Effector CD4-positive, alpha-beta T cell (primary cell): Measurements from ENCODE around the gene KCNJ4.

ENCODE experiments used
- DNase-seq: peaks from one replicate; pipeline ENCODE4 v3.0.0-alpha.2; 2020

KCNJ4 gene

DNA sequence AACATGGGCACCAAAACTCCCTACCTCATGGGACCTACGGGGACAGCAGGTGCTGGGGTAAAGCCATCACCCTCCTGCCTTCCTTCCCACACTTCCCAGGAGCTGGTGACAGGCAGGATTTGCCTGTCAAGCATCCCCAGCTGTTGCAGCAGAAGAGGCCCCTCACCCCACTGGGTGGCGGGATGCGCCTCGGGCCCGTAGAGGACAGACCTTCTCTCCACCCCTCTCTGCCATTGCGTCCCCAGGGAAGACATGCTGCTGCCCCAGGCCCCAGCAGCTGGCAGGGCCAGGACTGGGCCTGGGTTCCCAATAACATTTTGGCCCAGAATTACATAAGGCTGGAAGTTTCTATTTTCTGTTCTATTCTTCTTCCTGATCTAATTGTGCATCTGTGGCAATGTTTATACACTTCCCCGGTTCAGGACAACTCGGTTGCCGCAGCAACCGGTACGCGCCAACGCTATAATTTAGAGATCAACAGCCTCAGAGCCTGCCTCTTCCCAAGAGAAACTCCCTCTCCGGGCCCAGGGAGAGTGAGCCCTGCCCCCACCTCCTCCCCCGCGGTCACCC is 25.4 kb downstream of the KCNJ4 start:
- DNase-seq, result no peak

DNA sequence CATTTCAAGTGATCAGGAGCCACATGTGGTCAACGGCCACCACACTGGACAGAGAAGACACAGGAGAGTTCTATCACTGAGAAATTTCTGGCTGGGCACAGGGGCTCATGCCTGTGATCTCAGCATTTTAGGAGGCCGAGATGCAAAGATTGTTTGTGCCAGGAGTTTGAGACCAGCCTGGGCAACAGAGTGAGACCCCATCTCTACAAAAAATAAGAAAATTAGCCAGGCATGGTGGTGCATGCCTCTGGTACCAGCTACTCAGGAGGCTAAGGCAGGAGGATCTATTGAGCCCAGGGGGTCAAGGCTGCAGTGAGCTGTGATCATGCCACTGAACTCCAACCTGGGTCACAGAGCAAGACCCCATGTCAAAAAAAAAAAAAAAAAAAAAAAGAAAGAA is 26.3 kb downstream of the KCNJ4 start:
- DNase-seq, result no peak

DNA sequence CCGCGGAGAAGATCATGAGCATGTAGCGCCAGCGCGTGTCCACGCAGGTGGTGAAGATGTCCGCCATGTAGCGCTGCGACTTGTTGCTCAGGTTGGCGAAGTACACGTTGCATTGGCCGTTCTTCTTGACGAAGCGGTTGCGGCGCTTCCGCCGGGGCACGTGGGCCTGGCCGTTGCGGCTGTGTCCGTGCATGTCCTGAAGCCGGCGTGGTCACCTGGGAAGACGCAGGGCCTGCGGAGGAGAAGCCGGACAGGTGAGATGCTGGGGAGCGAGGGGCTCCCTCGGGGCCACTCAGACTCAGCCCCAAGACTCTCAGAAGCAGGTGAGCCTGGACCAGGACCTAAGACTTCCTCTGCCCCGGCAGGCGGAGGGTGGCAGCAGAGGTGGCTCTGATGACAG is 27.1 kb downstream of the KCNJ4 start:
- no peak for DNase-seq

DNA sequence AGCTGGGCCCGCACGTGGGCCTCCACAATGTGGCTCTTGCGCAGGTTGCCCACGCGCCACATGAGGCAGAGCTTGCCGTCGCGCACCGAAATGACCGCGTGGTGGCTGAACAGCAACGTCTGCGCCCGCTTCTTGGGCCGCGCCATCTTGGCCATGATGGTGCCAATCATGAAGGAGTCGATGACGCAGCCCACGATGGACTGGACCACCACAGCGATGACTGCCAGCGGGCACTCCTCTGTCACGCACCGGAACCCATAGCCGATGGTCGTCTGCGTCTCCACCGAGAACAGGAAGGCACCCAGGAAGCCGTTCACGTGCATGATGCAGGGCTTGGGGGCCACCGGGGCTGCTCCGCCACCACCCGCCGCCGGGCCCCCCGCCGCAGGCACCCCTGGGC is 27.5 kb downstream of the KCNJ4 start:
- DNase-seq, result no peak

DNA sequence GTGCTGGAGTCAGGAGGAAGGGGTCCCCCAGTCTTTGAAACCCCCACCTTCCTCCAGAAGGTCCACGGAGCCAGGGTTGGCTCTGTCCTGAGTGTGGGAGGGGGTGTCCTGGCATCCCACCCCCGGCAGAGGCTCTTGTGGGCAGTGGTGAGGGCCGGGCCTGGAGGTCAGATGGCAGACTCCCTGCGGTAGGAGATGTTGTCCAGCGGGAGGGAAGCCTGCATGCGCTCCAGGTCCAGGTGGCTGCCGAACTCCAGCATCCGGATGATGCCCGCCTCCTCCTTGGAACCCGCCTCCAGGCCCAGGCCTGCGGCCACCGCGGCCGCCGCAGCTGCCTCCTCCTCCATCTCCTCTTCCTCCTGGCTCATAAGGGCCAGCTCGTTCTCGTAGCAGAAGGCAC is 28.4 kb downstream of the KCNJ4 start:
- DNase-seq, result no peak

DNA sequence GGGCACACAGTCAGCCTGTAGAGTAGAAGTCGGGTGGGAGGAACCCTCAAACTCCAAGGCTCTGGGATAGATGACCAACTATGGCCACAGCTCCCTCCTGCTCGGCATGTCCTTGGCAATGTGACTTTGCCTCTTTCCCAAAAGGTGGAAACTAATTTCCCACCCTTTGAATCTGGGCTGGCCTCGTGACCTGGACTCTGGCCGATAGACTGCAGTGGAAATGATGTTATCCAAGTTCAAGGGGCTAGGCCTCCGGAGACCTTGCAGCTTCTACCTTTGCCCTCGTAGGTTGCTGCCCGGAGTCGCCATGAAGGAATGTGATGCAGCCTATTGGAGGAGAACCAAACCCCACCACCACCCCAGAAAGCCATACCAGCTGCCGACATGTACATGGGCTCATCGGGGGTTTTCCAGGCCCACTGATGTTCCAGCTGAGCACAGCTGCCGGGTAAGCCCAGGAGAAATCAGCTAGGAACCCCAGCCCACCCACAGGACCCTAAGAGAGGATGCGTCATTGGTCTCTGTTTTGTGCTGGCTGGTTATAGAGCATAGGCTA is 30.4 kb downstream of the KCNJ4 start:
- DNase-seq, result no peak

DNA sequence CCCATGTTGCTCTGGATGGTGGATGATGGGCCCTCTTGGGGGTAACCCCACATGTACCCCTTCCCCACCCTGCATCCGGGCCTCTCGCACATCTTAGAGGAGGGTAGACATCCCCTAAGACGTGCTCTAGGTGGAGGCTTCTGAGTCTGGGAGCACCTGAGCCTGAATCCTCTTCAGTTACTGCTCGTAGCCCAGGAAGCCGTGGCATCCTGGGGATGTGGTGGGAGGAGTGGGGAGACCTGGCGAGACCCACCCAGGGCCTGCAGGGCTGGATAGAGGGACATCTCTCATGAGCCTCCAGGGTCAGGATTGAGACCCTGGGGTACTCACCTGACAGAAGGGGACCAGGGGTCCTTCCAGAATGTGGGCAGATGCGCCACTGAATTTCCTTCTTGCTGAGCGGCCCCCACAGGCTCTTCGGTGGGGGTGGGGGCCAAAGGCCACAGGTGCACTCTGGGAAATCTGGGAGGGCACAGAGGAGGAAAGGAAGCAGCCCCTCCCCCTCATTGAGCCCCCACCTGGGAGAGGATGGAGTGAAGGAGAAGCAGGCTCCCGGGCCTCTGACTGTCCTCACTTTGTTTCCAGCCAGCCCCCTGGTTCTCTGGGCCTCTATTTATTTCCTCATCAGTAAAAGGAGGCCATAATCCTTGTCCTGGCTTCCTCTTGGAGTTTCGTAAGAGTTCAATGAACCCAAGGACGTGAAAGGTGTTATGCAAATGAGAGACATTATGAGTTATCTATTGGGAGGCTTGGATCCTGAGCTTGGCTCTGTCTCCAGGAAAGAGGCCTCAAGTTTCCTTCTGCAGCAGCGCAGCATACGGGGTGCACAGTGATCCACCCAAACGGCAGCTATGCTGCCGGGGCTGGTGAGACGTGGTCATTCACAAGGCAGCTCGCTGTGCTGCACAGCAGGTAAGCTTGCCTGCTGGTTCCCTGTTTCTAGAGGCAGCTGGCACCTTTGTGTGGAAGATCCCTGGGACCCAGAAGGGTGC is 31.2 kb downstream of the KCNJ4 start:
- DNase-seq, result no peak

DNA sequence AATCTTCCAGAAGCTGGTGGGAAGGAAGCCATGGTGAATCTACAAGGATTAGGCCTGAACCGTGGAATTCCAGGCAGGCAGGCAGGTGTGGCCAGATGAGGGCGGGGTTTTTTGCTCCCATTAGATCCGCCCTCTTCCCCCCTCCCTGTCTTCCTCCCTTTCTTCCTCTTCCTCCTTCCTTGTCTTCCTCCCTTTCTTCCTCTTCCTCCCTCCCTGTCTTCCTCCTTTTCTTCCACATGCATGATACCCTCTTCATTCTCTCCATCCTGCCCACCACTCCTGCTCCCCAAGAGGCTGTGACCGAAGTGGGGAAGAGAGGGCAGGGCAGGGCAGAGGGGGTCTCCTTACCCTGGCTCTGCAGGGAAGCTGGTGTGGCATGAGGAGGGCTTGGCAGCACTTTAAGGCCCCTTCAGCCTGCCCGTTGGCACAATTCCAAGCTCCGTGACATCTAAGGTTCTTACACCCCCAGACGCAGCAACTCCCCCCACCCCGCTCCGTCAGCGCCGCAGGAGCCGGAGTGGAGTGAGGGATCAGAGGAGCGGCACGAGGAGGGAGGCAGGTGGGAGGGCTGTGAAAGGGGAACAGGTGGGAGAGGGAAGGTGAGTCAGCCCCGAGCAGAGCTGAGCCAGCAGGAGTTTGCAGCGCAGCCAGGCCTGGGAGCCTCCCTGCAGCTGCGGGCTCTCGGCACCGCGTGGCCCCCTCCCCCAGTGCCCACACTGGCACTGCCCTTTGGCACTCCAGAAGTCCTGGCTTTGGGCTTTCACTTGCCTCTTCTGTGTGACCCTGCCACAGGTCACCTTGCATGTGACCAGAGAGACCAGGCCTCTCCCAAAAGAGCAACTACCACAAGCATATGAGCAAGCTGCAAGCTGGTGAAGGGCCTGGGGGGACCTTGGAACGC is 32.1 kb downstream of the KCNJ4 start:
- DNase-seq, result no peak

DNA sequence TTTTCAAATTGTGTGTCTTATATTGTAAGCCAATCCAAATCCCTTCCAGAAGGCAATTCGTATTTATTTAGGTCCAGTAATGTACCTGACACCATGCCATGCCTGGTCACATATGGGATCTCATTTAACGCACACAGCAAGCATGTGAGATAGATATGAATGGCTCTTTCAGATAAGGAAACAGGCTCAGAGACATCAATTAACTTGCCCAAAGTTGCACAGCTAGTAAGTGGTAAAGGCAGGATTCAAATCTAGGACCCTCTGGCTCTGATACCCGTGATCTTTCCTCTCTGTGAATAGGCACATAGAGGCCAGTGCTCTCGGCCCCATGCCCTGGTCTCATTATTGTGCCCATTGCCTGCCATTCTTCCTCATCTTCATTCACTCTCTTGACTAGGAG is 34.3 kb downstream of the KCNJ4 start:
- DNase-seq, result no peak

DNA sequence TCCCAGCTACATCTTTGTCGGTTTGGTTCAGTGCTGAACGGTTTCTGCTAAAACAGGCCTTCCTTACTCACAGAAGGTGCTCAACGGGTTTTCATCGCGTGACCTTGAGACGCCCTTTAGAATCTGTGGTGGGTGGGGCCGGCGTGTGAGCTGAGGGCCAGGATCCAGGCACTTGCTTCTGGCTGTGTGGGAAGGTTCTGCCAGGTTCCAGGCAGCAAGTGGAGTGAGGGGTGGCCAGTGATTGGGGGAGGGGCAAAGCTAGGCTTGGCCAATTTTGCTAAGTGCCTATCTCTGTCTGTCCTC is 35.2 kb downstream of the KCNJ4 start:
- DNase-seq, result no peak

DNA sequence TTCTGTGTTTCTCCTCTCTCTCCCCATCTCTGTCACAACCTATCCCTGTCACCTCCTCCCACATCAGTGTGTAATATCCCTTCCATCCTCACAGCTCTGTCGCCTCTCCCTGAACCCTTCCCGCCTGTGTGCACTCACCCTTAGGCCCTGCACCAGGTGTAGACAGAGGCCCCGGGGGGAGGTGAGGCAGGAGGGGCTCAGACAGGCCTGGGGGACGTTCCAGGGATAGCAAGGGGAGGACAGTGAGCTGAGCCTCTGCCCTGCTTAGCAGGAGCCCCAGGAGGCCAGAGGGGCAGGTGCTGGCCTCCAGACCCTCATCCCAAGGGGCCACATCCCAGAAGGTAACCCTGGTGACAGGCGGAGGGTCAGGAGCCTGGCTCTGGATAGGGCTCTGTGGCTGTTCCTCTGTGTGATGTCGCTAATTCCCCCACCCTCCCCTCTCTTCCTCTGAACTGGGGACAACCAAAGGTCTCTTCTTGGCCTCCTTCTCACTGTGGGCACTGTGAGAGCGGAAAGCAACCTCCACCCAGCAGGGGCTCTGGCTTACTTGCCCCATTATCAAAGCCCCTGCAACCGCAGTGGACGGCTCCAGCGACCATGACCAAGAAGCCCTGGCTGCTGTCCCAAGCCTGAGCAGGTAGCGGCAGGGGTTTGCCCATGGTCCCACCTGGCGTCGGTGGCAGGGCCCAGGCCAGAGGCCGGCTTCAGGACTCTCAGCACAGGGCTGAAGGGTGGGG is 35.7 kb downstream of the KCNJ4 start:
- DNase-seq, result no peak

DNA sequence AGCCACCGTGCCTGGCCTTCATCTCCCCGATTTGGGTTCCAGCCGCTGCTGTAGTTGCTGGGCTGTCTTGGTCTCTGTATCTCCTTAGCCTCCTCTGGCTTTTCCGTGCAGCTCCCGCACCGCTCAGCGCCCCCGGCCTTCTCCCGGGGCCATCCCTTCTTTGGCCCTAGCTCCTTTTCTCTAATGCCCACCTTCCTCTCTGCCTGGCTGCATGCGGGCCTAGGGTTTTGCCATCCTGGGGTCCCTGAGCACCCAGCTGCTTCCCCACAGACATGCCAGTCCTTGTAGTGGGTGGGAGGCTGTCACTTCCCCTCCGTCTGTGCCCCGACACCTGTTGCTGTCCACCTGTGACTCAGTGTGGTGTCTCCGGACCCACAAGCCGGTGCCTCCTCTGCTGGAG is 36.4 kb downstream of the KCNJ4 start:
- no peak for DNase-seq

DNA sequence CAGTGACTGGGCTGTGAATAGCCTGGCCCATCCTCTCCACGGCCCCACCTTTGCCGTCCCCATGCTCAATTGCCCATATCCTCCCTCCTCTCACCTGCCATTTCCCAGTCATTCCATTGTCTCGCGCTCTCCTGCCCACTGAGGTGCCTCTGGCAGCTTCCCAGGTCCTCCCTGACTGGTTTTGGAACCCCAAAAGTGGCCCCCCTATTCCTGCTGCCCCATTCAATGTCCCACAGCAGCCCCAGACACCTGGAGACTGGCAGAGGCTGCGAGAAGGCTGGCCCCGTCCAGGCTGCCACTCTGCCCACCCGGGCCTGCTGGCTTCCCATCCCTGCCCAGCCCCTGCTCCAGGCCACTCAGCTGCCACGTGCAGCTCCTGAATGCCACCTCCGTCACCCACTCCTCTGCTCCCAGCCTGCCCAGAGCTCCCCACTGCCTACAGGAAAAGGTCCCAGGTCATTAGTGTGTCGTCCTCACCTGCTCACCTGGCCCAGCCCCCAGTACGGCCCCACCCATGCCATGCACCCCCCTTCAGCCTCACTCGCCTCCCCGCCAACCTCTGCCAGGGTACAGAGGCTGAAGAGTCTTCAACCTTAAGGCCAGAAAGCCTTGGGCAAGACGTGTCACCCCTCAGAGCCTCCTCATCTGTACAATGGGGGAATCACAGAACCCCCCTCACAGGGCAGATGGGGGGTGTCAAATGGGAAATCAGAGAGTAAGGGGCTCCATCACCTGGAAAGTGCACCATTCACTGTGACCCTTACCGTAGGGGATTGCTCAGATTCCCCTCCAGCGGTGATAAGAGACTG is 37.5 kb downstream of the KCNJ4 start:
- no peak for DNase-seq

DNA sequence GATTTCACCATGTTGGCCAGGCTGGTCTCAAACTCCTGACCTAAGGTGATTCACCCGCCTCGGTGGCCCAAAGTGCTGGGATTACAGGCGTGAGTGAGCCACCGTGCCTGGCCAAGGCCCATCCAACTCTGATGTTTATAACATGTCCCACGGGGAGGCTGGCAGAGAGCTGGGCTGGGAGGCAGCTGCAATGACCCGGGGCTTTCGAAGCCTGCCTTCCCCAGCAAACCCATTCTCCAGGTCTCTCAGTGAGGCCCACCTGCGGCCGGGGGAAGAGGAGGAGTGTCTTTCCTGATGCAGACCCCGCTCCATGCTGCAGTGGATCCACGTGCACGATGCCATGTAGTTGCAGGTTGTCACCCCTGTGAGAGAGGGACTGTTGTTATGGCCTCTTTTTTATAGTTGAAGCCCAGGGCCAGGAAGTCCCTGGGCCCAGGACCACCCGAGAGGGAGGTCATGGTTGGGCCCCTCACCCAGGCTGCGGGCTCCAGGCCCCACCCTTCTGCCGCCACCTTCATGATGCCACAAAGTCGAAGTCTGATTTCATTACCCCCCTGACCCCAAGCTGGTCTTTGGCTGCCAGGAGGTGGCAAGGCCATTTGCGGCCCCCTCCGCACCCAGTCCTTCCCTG is 38.3 kb downstream of the KCNJ4 start:
- DNase-seq, result no peak

DNA sequence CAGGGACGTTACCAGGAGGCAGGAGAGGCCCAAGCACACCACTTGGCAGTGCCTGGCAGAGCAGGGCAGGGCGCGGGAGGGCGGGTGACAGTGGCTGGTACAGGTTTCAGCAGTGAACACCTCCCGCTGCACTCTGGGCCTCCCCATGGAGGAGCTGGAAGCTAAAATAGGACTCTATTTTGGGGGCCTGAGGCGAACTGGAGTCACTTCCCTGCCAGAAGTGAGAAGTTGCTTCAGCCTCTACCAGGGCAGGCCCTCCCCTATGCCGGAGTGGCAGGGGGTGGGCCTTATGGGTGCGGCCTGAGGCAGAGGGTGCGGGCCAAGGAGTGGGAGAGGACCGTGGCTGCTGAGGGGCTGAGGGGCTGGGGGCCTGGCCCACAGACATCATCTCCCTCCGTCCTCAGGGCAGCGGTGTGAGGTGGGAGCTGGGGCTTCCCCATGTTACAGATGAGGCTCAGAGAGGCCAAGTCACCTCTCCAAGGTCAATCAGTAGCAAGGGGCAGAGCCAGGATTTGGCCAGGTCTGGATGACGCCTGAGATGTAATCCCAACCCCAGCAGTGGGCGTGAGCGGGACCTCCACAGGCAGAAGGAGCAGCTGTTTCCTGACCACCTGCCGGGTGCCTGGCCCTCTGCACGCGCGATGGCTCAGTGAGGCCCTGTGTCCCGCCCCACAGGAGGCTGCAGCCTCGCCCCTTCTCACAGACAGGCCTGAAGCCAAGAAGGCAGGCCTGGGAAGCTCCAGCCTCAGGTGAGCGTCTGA is 39.3 kb downstream of the KCNJ4 start:
- no peak for DNase-seq

DNA sequence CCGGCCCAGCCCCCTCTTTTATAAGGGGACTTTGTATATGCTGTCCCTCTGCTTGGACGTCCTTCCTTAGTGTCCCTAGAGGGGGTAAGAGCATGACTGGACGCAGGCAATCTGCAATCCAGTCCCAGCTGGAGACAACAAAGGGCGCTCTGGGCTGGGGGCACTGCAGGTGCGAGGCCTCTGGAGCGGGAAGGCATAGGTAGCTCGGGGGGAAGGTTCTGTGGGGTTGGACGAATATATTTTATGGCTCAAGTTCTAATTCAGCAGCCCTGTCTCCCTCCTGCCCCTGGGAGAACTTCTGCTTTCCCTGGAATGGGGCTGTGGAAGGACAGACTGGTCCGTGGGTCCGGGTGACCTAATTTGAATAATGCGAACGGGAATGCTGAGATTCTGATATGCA is 40.0 kb downstream of the KCNJ4 start:
- no peak for DNase-seq

DNA sequence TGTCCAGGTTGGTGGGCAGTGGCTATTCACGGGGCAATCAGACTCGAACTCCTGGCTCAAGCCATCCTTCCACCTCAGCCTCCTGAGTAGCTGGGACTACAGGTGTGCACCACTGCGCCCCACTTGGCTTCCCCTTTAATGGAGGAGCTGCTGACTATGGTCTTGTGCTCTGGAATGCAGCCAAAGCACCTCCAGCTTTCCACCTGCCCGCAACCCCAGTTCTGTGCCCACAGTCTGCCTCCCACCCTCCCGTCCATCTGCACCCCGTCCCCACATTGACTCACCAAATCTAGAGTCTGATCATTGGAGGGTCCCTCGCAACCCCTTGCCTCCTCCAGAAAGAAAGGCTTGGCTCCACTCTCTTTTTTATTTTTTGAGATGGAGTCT is 41.0 kb downstream of the KCNJ4 start:
- no peak for DNase-seq

DNA sequence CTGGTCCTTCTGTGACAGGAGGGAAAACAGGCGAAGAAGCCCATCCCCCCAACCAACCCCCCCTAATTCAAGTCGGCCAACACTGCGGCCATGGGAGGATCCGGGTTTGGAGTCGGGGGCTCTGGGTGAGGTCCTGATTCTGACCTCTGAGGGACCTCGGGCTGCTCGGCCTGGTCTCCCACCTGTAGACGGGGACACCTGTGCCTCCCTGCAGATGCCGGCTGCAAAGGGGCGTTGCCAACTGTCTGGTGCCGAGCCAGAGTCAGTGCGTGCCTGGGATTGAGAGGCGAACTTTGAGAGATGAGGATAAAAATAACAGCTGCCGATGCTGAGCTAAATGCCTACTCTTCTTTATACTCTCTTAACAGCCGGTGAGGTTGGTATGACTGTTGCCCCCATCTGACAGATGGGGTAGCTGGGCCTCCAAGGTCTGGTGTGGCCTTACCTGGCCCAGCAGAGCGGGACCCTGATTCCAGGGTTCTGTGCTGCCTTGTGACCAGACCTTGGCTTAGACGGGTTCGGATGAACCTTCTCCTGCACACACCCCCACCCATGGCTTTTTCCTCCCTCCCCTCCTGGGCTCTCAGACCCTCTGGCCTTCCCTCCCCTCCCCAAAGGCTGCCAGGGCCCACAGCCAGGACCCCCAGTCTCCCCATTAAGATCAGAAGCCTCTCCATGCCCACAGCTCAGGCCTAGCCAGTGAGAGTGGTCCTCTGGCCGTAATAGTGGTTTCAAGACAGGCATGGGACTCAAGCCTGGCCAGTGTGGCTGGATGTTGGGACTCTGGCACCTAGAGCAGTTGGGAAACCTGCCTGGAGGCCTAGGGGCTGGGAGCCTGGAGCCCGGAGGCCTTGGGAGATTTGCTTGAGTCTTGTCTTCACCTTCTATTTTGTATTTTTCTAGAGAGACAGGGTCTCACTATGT is 41.7 kb downstream of the KCNJ4 start:
- no peak for DNase-seq

DNA sequence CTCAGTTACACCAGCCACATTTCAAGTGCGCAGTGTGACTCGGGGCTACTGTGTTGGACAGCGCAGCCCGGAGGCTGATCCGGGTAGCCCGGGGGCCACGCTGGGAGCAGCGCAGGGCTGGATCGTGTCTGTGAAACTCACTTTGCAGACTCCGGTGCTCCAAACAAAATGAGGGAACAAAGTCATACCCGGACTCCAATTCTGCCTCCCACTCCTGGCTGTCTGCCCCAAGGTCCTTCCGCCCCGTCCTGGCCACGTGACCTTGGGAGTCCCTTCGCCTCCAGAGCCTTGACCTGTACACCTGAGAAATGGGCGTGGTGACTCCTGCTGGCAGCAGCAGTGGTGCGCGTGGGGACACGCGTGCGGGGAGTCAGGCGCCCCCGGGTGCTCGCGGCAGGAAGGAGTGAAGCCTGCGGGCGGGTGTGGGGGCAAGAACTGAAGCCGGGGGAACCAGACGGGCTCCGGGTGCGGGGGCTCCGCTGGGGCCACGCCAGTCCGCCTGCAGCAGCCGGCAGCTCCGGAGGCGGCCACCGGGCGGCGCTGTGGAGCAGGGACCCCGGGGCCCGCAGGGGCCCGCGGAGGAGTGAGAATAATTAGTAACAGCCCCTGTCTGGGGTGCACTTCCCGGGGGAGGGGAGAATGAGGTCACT is 42.4 kb downstream of the KCNJ4 start:
- DNase-seq, result peak; percentile 24
